Thyroid gland (tissue), 4 donors: ENCODE measurements around the gene OR6B2.

Experiments
- POLR2A ChIP-seq, 2 donors: fragments of 450-650 bp; IDR thresholded peaks; one replicate each; pipeline ENCODE4 v1.6.1; 2017; ENCODE audit warnings: antibody characterized with exemption in 2 of 2, mild to moderate bottlenecking in 2 of 2, moderate library complexity in 1 of 2
- TF ChIP-seq, protein P1 (sequence below), 6 experiments: fragments of 200-600 bp in 3 of 6; fragments of 450-650 bp in 3 of 6; sonication (generic) in 3 of 6; IDR thresholded peaks; one replicate each; pipeline ENCODE4 v1.5.1; 2016 to 2019; ENCODE audit warnings: antibody characterized with exemption in 6 of 6, mild to moderate bottlenecking in 2 of 6, inconsistent platforms in 1 of 6, moderate library complexity in 1 of 6

- TF ChIP-seq, protein P1, sequence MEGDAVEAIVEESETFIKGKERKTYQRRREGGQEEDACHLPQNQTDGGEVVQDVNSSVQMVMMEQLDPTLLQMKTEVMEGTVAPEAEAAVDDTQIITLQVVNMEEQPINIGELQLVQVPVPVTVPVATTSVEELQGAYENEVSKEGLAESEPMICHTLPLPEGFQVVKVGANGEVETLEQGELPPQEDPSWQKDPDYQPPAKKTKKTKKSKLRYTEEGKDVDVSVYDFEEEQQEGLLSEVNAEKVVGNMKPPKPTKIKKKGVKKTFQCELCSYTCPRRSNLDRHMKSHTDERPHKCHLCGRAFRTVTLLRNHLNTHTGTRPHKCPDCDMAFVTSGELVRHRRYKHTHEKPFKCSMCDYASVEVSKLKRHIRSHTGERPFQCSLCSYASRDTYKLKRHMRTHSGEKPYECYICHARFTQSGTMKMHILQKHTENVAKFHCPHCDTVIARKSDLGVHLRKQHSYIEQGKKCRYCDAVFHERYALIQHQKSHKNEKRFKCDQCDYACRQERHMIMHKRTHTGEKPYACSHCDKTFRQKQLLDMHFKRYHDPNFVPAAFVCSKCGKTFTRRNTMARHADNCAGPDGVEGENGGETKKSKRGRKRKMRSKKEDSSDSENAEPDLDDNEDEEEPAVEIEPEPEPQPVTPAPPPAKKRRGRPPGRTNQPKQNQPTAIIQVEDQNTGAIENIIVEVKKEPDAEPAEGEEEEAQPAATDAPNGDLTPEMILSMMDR (IDR thresholded peaks at IDR 0.05) = no peak
- no peak for TF ChIP-seq POLR2A (IDR thresholded peaks at IDR 0.05)
Measured at GRCh38 chr2:240064898-240065297, 34.7 kb upstream of the OR6B2 start.
